ENCODE data around the gene SWT1. TPM values are rescaled to one million over a fixed set of nuclear protein-coding genes. Genes with fewer than 3 reads are reported as not detected.

The SWT1 gene
- total and polyA plus RNA-seq, 2 of the 4 experiments (the other 2 are of a cell fraction) = 0.82 to 2.7 TPM

DNA sequence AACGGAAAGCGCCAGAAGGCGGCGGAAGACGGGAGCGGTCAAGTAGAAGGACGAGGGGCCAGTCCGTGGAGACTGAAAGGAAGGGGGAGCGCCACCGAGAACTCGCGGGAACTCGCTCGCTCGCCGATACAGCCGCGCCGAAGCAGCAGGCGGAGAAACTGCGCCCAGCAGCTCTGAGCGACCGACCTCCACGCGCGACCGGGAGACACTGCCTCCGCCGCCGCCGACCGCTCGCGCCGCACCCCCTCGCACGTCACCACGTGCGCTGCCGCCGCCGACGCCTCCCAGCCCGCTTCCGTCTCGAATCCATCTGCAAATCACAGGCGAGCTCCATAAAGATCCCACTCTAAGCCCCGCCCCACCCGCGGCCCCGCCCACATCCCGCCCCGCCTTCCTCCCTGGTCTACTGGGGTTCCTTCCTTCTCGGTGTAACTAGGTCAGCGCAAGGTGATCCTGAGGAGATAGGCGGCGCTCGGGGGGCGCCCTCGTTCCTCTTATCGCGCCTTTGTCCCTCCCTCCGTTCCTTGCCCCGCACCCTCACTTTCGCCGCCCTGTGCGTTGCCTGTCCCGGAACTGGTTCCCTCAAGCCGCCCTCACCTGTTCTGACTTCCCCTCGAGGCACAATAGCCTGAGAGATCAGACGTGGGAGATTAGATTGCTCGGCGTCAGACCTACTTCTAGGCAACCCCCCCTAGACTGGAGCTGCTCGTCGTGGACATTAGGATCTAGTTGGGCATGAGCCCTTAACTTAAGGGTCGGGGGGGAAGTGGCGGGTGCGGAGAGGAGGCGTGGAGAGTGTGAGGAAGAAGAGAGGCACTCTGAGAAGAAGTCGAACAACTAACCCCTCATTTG, 160.3 kb downstream of the SWT1 start, which contains the start of gene IVNS1ABP (continued):
- TF ChIP-seq, protein P1, sequence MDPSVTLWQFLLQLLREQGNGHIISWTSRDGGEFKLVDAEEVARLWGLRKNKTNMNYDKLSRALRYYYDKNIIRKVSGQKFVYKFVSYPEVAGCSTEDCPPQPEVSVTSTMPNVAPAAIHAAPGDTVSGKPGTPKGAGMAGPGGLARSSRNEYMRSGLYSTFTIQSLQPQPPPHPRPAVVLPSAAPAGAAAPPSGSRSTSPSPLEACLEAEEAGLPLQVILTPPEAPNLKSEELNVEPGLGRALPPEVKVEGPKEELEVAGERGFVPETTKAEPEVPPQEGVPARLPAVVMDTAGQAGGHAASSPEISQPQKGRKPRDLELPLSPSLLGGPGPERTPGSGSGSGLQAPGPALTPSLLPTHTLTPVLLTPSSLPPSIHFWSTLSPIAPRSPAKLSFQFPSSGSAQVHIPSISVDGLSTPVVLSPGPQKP (IDR thresholded peaks at IDR 0.05; ENCODE audit: borderline replicate concordance, low read depth, low read length) = no peak
- TF ChIP-seq CEBPB (IDR thresholded peaks at IDR 0.05; ENCODE audit: low read depth, low read length) (no peak), MAFK (IDR thresholded peaks at IDR 0.05; ENCODE audit: low read depth, low read length) (no peak)

All from IMR-90 (cell line).